GM21619 (cell line): ENCODE measurements around the gene ARHGEF40.

Source experiments
- ATAC-seq: cut with Tn5 transposase; IDR thresholded peaks from one replicate; pipeline ENCODE4 v1.9.1; 2021; ENCODE audit not compliant: unreplicated experiment

The ARHGEF40 gene

GRCh38 chr14:21070083-21070609 is at the start of gene ARHGEF40:
Gene ARHGEF40, plus strand, starts transcription at chr14:21070304. Its CDS starts 93 bp downstream, at chr14:21070397.
- ATAC-seq = no peak

DNA sequence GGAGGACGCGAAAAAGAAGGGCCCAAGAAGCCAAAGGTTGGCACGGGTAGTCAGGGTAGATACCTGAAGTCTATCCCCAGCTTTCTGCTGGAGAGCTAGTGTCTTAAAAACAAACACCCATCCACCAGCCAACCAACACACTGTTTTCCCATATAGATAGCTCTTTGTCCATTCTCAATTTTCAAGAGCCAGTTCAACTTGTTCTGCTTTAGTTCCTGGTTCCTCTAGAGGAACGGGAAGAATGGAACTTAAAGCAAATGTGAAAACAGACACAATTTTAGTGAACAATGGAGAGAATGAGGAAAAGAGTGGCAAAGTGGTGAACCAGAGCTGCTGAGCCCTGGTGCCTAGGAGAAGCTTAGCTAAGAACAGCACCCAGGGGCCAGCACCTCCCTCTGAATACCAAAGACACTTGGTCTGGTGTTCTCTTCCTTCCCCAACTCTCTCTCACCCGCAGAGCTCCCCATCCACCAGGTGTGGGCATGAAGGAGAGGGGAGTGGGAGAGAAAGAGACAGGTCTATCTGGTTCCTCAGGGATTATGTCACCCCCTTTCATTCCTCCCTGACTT is 49.0 kb upstream of the ARHGEF40 start:
- no peak for ATAC-seq

DNA sequence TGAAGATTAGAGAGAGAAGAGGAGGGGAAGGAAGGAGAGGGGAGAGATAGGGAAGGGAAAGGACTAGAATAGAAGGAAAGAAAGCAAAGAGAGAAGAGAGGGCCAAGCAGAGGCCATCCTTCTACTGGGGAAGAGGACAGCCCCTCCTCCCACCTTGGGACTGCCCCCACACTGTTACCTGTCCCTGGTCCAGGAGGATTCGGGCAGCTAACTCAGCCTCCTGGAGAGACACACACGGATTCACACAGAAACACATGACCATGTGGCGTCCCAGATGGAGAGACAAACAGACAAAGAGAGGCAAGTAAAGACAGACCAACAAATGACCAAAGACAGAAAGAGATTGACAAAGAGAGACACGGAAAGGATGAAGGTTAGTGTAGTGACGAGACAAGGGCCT is 47.4 kb upstream of the ARHGEF40 start:
- ATAC-seq = no peak

DNA sequence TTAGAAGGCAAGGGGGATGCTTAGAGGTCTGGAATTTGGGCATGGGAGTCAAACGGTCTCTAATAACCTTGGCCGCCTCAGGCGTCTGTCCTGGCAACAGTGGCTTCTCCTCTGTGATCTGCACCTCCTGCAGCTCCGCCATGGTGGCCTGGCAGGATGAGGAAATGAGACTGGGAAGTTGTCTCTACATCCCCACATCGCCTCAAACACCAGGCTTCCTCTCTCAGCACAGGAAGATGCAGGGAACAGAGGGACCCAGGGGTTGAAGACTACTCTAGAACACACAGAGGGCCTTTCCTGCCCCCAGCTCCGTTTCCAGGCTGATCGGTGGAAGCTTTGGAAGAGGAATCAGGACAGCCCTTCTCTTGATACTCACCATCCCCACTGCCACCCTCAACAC is 46.9 kb upstream of the ARHGEF40 start:
- ATAC-seq = no peak

- no peak for ATAC-seq
Measured at GRCh38 chr14:21023817-21024584, 46.1 kb upstream of the ARHGEF40 start.

- ATAC-seq = no peak
Measured at GRCh38 chr14:21024585-21025370, 45.3 kb upstream of the ARHGEF40 start, which contains the start of gene NDRG2. Gene NDRG2, minus strand, starts transcription at chr14:21025061. Its CDS starts 1,746 bp downstream, at chr14:21023315.

DNA sequence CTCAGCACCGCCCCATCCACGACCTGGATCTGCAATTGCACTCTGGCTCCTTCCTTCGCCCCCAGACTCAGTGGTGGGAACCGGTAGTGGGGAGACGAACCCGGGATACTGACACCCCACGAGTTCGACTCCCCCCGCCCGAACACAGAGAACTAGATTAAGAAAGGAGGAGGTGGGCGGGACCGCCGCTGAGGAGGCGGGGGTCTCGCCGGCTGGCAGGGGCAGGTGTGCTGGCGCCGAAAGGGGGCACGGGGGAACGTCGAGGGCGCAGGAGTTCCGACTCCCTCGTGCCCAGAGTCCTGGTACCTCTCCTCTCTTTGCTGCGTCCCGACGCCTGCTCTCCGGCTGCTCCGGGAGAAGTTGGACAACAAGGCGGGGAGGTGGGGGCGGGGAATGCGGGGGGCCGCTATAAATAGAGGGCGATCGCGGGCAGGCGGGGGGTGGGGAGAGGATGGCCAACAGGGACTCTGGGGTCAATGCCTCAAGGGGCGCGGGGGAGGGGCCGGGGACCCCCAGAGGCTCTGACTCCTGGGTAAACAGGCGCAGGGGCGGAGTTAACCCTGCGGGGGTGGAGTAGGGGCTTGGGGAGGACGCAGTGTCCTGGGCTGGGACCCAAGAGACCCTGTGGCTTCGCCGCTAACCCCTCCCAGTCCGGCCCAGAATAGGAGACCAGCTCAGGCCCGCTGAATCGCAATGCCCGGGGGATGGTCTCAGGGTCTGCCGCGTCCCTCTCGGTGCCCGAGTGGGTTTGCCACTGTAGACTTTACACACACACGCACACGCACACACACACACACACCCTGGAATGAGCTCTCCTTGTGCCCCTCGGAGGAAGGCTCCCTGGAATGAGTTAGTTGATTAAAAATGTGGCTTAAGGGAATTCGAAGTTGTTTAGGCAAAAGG is 44.5 kb upstream of the ARHGEF40 start:
- no peak for ATAC-seq

DNA sequence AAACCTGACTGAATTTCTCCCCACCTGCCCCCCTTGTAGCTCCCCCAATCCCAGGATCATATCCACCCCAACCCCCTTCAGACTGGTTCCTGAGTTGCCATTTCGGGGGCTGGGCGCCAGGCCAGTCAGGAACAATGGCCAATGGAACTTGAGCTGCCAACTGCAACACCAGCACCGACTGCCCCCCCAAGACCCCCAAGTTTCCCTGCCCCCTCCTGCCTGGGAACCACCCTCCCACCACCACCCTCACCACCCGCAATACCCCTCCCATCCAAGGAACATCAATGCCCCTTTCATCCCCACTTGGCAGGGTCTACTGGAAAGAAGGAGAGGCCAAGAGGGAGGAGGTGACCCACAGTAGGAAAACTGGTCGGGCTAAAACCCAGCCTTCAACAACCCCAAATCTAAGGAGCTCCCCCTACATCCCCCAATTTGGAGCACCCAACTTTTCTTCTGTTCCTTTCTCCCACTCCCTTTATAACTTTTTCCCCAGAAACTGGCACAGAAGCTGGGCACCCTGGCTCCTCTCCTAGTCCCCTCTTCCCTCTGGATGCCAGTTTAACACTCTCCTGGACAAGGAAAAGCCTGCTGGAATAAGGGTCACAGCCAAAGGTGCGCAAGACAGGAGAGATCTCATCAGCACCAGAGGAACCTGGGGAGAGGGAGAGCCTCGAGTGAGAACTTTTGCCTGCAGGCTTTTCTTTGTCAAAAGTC is 43.7 kb upstream of the ARHGEF40 start:
- no peak for ATAC-seq

DNA sequence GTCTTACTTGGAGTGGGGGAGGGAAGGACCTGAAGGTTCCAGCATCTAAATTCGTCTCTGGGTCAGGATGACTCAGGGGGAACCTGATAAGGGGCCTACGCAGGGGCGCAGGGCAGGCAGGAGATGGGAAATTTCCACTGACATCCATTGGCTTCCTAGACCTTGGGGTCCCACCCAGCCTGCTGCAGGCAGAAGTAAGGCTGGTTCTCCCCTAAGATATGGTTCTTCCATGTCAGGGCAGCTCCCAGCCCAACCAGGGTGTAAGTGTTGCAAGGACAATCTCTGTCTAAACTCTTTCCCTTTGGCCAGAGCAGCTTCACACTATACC is 43.2 kb upstream of the ARHGEF40 start:
- no peak for ATAC-seq

GRCh38 chr14:21029917-21030316 is 40.2 kb upstream of the ARHGEF40 start, which contains the start of gene TPPP2:
Gene TPPP2, plus strand, starts transcription at chr14:21030217. Its CDS starts 365 bp downstream, at chr14:21030582.
- ATAC-seq = no peak

GRCh38 chr14:21030531-21030930 is 39.6 kb upstream of the ARHGEF40 start:
- no peak for ATAC-seq

DNA sequence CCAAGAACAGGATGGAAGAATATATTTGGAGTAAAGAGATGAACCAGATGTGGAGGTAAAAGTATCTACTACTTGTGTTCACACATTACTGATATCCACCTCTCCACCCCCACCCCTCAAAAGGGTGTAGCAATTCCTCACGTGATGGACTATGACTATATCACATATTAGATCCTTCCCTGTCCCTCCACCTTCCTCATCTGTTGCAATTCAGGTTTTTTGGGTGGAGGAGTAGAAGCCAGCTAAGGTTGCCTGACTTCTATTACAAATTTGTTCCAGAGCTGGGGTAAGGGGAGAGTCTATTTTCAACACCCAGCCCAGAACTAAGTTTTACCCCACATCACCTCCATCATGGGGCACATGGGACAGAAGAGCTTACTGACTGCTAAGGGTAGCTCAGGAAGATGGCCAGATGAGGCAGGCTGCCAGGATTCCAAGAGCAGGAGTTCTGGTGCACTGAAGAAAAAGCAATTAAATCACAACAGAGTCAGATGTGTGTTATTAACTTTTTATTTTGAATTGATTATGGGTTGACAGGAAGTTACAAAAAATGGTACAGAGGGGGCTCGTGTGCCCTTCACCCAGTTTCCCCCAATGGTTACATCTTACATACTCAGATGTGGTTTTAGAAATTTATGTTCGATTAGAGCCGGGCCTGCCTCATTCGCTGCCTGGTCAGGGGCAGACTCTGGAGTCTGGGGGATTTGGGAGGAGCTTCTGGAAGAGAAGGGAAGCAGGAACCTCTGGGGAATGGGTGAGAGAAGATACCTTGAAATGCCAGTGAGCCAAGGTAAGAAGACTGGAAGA is 37.6 kb upstream of the ARHGEF40 start:
- ATAC-seq = no peak

- no peak for ATAC-seq
Measured at GRCh38 chr14:21033133-21033698, 36.9 kb upstream of the ARHGEF40 start.

GRCh38 chr14:21034707-21035106 is 35.4 kb upstream of the ARHGEF40 start, which contains the start of gene RNASE13:
Gene RNASE13, minus strand, starts transcription at chr14:21034807. Its CDS starts 519 bp downstream, at chr14:21034288.
- ATAC-seq = no peak

GRCh38 chr14:21036751-21037150 is 33.4 kb upstream of the ARHGEF40 start:
- ATAC-seq = no peak

DNA sequence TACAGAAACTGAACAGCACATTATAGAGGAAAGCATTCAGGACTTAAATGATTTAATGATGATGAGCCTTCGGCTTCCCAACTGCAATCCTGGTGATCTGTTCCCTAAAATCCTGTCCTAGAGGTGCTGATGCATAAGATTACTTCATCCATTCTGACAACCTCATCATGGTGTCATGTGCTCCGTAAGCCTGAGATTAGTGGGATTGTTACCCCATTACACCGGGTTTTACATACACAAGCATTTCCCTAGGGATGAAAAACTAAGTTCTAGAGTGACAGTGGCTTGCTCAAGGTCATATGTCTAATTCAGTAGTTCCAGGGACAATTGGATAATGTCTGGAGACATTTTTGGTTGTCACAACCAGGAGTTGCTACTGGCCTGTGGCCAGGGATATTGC is 32.9 kb upstream of the ARHGEF40 start:
- ATAC-seq = no peak

DNA sequence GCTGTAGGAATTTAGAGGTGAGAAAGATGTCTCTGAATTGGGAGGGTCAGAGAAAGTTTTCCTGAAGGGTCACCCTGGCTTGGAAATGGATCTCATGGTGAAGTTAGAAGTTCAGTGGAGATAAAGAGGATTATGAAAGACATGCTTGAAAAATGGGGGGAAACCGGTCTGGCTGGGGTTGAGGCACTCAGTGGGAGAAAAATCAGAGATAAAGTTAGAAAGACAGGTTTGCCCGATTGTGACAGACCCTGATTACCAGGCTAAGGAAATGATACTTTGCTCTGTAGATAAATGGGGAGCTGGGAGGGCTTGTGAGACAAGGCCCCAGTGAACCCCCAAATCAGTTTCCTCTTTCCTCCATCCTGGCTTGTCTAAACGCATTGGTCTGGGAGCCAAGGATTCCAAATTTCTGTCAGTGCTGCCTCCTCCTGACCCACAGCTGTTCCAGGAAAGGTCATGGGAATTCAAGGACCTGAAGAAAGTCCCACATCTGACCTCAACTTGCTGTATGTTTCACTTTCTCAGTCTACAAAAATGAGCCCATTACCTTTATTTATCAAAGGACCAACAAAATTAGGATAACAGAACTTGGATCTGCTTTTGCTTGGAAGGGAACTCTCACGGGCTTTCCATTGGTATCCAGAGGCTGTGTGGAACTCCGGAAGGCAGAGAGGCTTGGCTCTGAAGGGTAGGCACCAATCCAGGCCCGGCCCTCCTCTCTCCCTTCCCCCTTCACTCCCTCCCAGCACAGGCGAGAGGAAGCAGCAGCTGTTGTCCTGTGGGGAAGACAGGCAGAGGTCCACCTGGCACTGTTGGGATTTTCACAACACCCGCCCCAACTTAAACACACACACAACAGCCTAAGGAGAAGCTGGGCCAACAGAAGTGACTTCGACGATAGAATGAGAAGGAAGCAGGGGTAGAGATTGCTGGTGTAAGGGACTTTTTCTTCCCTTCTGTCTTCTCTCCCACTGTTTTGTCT is 31.4 kb upstream of the ARHGEF40 start:
- no peak for ATAC-seq
